NCI-H1436 (cell line): ENCODE results near the gene RNU6-9.

ENCODE experiments used
- DNase-seq: peaks from one replicate; lab custom pipeline; 2025; lab: John Stamatoyannopoulos, UW

RNU6-9 gene

GRCh38 chr19:899336-900042 lies 6.2 kb downstream of the RNU6-9 start:
- no peak for DNase-seq

DNA sequence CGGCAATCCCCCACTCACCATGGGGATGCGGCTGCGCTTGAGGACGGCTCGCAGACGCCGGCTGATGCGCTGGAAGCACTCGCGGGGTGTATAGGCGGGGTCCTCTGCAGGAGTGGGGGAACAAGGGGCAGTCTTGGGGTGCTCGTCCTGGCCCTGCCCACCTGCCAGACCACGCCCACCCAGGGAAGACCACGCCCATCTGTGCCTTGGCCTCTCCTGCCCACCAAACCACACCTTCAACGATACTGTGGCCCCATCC lies 6.7 kb downstream of the RNU6-9 start:
- no peak for DNase-seq

GRCh38 chr19:900302-901111 lies 7.2 kb downstream of the RNU6-9 start:
- DNase-seq, result no peak

GRCh38 chr19:901216-902092 lies 8.2 kb downstream of the RNU6-9 start:
- no peak for DNase-seq

DNA sequence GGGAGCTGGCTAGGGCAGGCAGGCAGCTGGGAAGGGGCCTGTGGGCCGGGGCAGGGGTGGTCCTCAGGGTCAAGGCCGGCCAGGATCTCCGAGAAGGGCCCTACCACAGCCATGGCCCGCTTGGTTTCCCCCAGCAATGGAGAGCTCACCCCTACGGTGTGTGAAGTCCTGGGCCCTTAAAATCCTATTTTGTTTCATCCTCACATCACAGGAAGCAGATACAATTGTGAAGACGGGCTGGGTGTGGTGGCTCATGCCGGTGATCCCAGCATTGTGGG lies 8.7 kb downstream of the RNU6-9 start:
- DNase-seq, result no peak

DNA sequence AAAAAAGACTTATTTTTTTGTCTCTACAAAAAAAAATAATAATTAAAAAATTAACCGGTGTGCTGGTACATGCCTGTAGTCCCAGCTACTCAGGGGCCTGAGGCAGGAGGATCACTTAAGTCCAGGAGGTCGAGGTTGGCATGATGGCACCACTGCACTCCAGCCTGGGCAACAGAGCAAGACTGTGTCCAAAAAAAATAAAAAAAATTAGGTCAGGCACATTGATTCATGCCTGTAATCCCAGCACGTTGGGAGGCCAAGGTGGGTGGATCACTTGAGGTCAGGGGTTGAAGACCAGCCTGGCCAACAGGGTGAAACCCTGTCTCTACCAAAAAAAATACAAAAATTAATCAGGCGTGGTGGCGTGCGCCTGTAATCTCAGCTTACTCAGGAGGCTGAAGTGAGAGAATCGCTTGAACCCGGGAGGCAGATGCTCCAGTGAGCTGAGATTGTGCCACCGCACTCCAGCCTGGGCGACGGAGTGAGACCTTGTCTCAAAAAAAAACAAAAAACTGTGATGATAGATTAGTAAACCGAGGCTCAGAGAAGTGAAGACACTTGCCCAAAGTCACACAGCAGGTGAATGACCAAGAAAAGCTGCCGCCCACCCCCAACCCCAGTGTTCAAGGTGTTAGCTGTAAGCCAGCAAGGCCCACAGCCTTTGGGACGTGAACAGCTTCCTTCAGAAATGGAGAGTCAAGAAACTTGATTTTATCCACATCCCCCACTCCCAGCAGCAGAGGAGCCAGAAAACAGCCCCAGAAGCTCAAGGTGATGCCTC lies 9.4 kb downstream of the RNU6-9 start:
- DNase-seq, result no peak

DNA sequence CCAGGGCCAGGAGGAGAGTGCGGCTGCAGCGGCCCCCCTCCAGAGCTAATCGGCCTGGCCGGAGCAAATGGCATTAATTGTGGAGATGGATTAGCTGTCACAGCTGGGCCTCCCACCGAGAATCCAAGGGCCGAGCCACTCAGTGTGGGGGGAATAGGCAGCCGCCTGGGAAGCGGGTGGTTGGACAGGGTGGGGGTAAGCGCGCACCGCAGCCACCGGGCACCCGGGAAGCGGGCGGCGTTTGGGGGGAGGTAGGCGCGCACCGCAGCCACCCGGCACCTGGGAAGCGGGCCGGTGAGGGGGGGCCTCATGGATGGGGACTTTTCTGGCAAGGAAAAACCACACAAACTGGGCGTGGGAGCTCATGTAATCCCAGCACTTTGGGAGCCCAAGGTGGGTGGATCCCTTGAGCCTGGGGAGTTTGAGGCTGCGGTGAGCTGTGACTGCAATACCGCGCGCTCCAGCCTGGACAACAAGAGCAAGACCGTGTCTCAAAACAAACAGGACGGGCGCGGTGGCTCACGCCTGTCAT lies 10.0 kb downstream of the RNU6-9 start:
- no peak for DNase-seq

DNA sequence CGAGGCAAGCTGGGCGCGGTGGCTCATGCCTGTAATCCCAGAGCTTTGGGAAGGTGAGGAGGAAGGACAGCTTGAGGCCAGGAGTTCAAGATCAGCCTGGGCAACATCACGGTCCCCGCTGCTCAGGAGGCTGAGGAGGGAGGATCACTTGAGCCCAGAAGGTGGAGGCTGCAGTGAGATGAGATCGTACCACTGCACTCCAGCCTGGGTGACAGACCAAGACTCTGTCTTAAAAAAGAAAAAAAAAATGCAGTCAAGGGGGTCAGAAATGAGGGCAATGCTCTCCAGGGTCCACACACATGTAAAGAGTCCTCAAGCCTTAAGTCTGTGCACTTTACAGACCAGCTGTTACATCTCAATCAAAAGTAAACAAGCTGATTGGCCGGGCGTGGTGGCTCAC lies 11.3 kb downstream of the RNU6-9 start:
- DNase-seq, result no peak

DNA sequence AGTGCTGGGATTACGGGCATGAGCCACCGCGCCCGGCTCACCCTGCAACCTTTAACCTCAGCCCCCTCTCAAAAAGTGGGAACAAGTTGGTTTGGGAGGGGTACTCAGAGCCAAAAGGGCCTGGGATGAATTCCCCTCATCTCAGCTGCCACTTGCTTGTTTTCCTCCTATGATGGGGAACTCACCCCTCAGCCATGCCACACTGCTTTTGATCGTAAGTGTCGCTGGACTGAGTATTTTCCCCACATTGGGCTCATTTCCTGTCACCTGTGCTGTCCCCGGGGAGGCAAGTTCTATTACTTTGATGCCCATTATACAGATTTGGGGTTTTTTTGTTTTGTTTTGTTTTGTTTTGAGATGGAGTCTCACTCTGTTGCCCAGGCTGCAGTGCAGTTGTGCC lies 13.2 kb downstream of the RNU6-9 start:
- DNase-seq, result no peak

DNA sequence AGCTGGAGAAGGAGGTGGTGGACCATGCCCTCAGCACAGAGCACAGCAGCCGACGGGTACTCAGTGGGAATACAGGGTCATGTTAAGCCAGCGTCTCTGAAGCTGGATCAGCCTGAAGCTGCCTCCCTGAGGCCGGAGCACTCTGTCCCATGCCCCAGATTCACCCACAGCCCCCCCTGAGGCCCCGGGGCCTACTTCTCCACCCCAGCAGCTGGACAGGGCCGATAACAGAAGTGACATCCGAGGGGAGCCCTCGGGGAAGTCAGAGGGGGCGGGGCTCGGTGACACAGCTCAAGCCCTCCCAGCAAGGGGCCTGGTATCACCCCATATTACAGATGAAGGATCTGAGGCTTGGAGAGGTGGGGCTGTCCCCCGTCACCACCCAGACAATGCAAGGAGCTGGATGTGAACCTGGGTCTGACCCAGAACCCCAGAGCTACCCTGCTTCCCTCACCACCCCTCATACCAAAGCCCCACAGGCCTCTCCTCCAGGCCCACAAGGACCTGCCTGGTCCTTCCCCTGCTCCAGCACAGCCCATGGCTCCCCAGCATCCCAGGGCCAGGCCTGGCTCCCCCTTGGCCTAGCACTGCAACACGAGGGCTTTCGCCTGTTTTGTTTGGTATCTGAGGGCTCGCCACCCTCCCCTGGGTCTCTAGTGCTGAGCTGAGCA lies 14.0 kb downstream of the RNU6-9 start:
- no peak for DNase-seq

GRCh38 chr19:911197-912033 lies 18.1 kb downstream of the RNU6-9 start:
- DNase-seq, result no peak

DNA sequence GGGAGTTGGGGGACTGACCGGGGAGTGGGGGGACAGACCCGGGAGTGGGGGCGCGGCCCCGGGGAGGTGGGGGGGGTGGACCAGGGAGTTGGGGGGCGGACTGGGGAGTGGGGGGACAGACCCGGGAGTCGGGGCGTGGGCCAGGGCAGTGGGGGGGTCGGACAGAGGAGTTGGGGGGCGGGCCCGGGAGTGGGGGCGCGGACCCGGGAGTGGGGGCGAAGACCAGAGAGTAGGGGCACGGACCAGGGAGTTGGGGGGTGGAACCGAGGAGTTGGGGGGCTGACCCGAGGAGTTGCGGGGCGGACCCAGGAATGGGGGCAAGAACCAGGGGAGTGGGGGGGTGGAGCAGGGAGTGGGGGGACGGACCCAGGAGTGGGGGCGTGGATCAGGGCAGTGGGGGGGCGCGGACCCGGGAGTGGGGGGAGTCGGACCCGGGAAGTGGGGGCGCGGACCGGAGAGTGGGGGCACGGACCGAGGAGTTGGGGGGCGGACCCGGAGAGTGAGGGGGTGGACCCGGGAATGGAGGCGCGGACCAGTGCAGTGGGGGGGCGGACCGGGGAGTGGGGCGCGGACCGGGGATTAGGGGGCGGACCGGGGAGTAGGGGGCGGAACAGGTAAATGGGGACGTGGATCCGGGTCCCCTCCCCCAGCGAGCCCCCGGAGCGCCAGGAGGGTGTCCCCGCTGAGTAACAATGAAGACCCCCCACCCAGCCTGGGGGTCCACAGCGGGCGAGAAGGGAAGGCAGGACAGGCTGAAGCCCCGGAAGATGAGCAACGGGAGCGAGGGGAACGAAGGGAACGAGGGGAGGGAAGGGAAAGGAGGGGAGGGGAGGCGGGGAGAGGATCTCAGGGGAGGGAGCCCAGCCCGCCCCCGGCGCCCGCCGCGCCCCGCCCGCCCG lies 19.1 kb downstream of the RNU6-9 start:
- no peak for DNase-seq

DNA sequence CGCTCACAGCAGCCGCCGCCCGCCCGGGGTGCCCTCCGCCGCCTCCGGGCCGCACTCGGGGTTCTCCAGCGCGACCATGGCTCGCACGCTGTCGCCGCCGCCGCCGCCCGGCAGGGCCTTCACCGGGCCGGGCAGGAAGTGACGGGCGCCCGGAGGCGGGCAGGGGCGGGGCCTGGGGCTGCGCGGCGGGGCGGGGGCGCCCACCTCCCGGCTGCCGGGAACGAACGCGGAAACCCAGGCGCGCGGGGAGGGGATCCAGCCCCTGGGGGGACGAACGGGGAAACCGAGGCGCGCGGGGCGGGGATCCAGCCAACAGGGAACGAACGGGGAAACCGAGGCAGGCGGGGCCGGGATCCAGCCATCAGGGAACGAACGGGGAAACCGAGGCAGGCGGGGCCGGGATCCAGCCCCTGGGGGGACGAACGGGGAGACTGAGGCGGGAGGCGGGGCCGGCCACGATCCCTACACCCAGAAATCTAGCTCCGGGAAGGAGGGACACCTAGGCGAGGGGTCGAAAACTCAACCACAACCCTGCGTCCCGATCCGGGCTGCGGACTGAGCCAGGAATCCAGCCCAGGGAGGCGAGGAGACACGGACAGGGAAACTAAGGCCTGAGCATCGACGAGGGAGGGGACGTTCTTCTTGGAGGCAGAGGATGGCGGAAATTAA lies 19.9 kb downstream of the RNU6-9 start, which contains the start of gene R3HDM4:
Gene R3HDM4, minus strand, starts transcription at position 140 of the 669 bp plus-strand sequence. Its CDS starts 62 bp downstream, at position 78.
- peak; percentile 40 for DNase-seq

- no peak for DNase-seq
These were observed 23.5 kb downstream of the RNU6-9 start for GRCh38 chr19:916645-917322.

DNA sequence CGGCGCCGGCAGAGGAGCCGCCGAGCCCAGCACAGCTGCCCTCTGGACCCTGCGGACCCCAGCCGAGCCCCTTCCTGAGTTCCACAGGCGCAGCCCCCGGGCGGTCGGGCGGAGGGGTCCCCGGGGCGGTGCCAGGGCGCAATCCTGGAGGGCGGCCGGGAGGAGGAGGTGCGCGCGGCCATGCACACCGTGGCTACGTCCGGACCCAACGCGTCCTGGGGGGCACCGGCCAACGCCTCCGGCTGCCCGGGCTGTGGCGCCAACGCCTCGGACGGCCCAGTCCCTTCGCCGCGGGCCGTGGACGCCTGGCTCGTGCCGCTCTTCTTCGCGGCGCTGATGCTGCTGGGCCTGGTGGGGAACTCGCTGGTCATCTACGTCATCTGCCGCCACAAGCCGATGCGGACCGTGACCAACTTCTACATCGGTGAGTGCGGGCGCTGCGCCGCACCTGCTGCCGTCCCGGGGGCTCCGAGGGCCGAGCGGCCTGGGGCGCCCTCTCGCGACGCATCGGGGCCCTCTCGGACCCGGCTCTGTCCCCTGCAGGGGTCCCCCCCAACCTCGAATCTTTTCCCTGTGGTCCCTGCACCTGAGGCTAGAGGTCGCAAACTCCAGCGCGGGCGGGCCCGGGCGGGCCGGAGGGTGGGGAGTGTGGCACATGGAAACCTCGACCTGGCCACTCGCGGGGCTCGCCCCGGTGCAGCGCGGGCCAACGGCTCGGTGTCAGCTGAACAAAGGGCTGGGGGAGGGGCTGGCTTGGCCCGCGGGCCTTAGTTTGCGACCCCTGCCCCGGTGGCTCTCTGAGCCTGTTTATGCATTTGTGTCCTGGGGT lies 24.3 kb downstream of the RNU6-9 start, which contains the start of gene KISS1R:
Gene KISS1R, plus strand, starts transcription at position 11 of the 829 bp plus-strand sequence. Its CDS starts 170 bp downstream, at position 181.
- DNase-seq, result no peak

DNA sequence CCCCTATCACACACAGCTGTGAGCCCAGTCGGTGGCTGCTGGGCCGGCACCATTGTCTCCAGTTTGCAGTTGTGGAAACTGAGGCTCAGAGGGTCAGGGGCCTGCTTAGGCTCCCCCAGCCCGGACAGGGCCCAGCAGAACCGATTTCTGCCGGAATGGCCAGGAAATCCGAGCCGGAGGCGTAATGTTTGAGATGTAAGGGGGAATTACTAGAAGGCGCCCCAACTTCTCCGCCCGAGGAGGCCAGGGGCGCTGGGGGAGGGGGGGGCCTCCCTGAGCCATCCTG lies 24.8 kb downstream of the RNU6-9 start:
- no peak for DNase-seq

DNA sequence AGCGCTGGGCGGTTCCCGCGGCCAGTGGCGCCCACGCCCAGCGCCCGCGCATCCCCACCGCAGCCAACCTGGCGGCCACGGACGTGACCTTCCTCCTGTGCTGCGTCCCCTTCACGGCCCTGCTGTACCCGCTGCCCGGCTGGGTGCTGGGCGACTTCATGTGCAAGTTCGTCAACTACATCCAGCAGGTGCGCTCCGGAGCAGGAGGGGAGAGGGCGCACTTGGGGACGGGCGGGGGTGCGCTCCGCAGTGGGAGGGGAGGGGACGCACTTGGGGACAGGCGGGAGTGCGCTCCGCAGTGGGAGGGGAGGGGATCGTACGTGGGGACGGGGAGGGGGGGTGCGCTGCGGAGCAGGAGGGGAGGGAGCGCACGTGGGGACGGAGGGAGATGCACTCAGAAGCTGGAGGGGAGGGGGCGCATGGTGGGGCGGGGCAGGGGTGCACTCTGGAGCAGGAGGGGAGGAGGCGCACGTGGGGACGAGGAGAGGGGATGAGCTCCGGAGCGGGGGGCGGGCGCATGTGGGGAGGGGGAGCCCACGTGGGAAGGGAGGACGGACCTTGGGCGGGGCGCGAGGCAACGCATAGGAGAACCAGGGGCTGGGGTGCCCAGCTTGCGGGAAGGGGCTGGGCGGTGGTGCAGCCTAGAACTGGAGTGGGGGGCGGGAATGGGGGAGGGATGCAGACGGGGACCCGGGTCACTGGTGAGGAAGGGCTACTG lies 25.4 kb downstream of the RNU6-9 start:
- DNase-seq, result no peak
